CD1c-positive myeloid dendritic cell (primary cell): ENCODE results near the gene FBXO38.

Experiments used
- DNase-seq: peaks from one replicate; pipeline ENCODE4 v3.0.0-alpha.2; 2016; ENCODE audit errors: extremely low spot score

Gene FBXO38

GRCh38 chr5:148471379-148471778 is 87.6 kb downstream of the FBXO38 start:
- DNase-seq, result no peak

GRCh38 chr5:148474025-148474511 is 90.3 kb downstream of the FBXO38 start:
- no peak for DNase-seq

GRCh38 chr5:148476302-148476701 is 92.5 kb downstream of the FBXO38 start:
- no peak for DNase-seq

- DNase-seq, result no peak
Measured at GRCh38 chr5:148477429-148477828, 93.7 kb downstream of the FBXO38 start.

GRCh38 chr5:148482196-148482595 is 98.4 kb downstream of the FBXO38 start:
- DNase-seq, result no peak

GRCh38 chr5:148482697-148483462 is 99.1 kb downstream of the FBXO38 start:
- peak; percentile 68 for DNase-seq

GRCh38 chr5:148483750-148484149 is 100.0 kb downstream of the FBXO38 start:
- DNase-seq, result no peak

- DNase-seq, result no peak
Measured at GRCh38 chr5:148484651-148485050, 100.9 kb downstream of the FBXO38 start.

- DNase-seq, result no peak
Measured at GRCh38 chr5:148486456-148486855, 102.7 kb downstream of the FBXO38 start.

GRCh38 chr5:148488757-148489156 is 105.0 kb downstream of the FBXO38 start:
- DNase-seq, result no peak

- DNase-seq, result peak; percentile 9
Measured at GRCh38 chr5:148491015-148491792, 107.4 kb downstream of the FBXO38 start.

- DNase-seq, result no peak
Measured at GRCh38 chr5:148491793-148492184, 108.0 kb downstream of the FBXO38 start.

GRCh38 chr5:148492351-148492750 is 108.6 kb downstream of the FBXO38 start:
- no peak for DNase-seq
